Measurements from ENCODE around the gene KIF21A.

- no peak for TF ChIP-seq CTCF (IDR thresholded peaks at IDR 0.05)
- TF ChIP-seq POLR2A (IDR thresholded peaks at IDR 0.05): no peak
Measured at GRCh38 chr12:39297891-39298290, 145.0 kb downstream of the KIF21A start.
